HG03064 (cell line): Measurements from ENCODE around the gene CAMTA2.
A peak's percentile ranks its signal among the peaks of the same experiment; 100 is the strongest.

Source experiments
- ATAC-seq: cut with Tn5 transposase; IDR thresholded peaks from one replicate; pipeline ENCODE4 v1.9.1; 2021; ENCODE audit warnings: low read depth; ENCODE audit not compliant: unreplicated experiment

Gene CAMTA2

DNA sequence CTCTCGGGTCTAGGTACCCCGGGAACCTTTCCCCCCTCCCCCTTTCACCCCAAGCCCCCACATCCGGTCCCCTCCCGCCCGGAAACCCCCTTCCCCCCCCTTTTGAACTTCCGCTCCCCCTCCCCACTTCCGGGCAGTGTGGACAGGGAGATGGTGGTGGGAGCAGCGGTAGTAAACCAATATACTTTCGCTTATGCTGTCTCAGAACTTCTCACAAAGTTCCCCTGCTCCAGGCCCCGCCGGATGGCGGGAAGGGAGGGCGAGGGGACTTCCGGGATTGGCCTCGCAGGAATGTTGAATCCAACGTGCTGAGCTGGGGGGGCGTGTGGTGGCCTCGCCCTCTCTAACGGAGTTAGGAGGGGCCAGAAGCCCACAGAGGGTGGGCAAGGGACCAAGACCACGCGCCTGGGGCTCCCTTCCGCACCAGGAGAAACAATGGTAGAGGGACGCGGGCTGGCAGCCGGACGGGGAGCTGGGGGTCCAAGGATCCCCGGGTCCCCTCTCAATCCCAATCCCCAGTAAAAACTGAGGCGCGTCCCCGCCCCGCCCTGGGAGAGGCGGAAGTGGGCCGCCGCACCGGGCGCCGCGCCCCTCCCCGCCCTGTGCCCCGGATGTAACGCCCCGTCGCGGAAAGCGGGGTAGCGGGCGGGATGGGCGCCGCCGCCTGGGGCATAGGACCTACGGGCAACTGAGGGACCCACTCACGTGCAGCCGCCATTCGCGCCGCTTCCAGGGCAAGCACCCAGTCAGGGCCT lies 39.9 kb downstream of the CAMTA2 start:
- no peak for ATAC-seq

DNA sequence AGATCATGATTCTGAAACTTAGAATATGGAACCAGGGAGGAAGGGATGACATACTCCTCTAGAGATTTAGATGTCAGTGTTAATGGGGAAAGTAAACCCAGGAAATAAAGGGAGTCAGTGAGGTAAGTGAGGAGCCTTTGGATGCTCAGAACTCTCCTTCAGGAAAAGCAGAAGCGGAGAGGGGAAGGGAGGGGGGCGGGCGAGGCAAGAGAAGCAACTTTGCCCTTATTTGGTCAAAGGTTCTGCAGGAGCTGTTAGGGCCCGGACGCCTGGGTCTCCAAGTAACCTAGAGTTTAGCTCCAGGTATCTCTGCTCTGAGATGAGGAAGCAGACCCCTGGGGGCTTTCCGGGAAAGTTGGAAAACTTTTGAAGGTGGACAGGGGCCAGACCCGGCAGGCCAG lies 40.5 kb downstream of the CAMTA2 start:
- no peak for ATAC-seq

DNA sequence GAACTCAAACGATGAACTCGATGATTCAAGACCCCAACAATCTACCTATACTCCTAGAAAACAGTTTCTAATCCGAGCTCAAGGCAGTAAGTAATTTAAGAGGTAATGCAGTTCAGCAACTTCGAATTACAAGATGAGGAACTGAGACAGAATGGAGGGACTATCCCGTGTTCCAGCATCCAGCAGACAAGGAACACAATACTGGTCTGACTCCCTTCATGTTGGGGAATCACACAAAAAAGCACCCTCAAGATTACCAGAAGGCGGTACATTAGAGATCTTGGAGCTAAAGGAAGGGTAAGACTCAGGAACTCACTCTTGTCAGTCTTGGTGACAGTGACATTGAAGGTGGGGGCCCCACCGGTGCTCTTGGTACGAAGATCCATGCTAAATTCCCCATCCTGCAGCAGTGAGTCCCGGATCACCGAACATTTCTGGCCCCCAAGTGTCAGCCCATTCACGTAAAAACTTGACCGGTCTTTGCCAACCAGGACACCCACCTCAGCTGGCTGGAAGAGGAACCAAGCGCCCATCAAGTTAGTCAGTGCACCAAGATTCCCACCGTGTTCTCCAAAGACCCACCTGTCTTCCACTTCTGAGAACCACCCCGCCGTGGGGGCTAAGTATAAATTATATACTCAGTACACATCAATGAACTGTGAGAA lies 41.0 kb downstream of the CAMTA2 start:
- ATAC-seq, result no peak

DNA sequence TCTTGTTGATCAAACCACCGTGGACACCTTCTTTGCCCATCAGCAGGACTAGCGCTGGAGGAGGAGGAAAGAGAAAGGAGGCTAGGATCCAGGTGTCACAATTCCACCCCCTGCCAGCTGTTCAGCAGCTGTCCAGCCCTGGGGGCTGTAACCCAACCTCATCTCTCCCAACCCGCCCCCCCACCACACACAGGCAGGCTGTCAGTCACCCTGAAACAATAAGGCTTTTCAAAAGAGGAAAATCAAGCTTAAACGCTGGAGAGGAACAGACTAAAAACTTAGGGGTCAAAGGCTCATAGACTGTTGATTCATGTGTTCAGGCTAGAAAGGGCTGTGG lies 41.6 kb downstream of the CAMTA2 start:
- ATAC-seq, result no peak

- ATAC-seq, result no peak
Observed at GRCh38 chr17:4945176-4945943, 42.1 kb downstream of the CAMTA2 start.

DNA sequence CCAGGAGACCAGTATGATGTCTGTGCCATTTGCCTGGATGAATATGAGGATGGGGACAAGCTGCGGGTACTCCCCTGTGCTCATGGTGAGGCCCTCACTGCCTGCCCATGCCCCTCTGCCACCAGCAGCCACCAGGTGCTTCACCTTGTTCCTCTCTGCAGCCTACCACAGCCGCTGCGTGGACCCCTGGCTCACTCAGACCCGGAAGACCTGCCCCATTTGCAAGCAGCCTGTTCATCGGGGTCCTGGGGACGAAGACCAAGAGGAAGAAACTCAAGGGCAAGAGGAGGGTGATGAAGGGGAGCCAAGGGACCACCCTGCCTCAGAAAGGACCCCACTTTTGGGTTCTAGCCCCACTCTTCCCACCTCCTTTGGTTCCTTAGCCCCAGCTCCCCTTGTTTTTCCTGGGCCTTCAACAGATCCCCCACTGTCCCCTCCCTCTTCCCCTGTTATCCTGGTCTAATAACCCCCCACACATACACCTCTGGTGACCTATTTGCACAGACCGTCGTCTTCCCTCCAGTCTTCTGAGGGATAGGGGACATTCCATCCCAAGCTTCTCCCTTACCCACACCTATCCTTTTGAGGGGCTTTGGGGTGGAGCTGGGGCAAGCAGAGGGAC lies 42.8 kb downstream of the CAMTA2 start:
- no peak for ATAC-seq

GRCh38 chr17:4944163-4944553 lies 43.3 kb downstream of the CAMTA2 start:
- no peak for ATAC-seq

- ATAC-seq, result no peak
Observed at GRCh38 chr17:4942760-4943508, 44.5 kb downstream of the CAMTA2 start.

DNA sequence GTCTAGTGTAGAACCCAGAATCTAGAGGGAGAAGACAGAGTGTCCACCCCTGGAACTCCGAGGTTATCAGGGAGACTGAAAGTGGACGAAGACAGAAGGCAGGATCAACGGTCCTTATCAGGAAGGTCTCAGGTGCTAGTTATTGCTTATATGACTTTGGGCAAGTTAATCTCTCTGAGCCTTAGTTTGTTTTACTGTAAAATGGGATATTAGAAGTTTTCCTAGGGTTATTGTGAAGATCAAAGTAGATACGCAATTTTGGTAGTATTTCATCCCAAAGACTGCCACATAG lies 46.2 kb downstream of the CAMTA2 start:
- no peak for ATAC-seq

GRCh38 chr17:4940555-4941318 lies 46.7 kb downstream of the CAMTA2 start:
- ATAC-seq, result no peak

GRCh38 chr17:4939796-4940554 lies 47.5 kb downstream of the CAMTA2 start, which contains the start of the genes RNF167 and SLC25A11:
Gene RNF167, plus strand, starts transcription at chr17:4940268. Its CDS starts 642 bp downstream, at chr17:4940910.
Gene SLC25A11, minus strand, starts transcription at chr17:4940046. Its CDS starts 136 bp downstream, at chr17:4939910.
- ATAC-seq, result peak; percentile 56

GRCh38 chr17:4939546-4939795 lies 48.0 kb downstream of the CAMTA2 start:
- no peak for ATAC-seq

GRCh38 chr17:4938688-4939545 lies 48.6 kb downstream of the CAMTA2 start:
- no peak for ATAC-seq

DNA sequence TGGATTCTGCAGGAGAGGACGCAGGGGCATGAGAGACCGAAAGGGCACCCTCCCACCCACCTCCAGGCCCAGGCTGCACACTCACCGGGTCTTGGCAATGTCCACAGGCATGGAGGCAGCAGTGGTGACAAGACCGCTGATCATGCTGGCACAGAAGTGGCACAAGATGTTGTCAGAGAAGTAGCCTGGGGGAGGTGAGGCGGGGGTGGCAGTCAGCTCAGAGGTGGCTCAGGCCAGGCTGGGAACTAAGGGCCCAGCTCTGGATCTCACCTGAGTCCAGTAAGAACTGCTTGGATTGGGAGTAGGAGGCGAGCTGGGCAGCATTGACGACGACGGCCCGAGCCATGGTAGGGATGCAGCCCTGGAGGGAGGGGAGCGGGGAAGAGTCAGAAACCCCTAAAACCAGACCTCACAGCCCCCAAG lies 49.4 kb downstream of the CAMTA2 start:
- no peak for ATAC-seq

DNA sequence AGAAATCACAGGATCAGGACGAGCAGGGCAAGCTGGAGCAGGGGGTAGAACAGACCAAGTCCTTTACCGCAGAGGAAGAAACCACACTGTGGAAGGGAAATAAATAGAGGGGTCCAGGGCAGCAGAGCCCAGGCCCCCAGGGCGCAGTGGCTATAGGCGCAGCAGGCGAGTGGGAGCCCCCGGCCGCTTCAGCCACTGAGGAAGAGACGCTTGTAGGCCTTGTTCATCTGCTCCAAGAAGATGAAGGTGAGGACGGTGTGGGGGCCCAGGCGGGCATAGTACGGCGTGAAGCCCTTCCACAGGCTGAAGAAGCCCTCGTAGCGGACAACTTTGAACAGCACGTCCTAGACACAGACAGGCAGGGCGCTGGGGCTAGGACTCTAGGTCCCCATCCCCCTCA lies 49.9 kb downstream of the CAMTA2 start:
- ATAC-seq, result no peak

- ATAC-seq, result no peak
Observed at GRCh38 chr17:4936436-4936835, 51.0 kb downstream of the CAMTA2 start.

GRCh38 chr17:4935650-4936049 lies 51.8 kb downstream of the CAMTA2 start:
- ATAC-seq, result no peak

- ATAC-seq, result no peak
Observed at GRCh38 chr17:4934173-4934979, 53.1 kb downstream of the CAMTA2 start.
